Prostate gland (tissue), 2 donors: Measurements from ENCODE around the gene ASGR1. TPM values are rescaled to one million over a fixed set of nuclear protein-coding genes. Genes with fewer than 3 reads are reported as not detected.
A peak's percentile ranks its signal among the peaks of the same experiment; 100 is the strongest.

Experiments
- DNase-seq: peaks from one replicate; pipeline ENCODE4 v3.0.0-alpha.2; 2019; ENCODE audit warnings: low spot score
- H3K27ac ChIP-seq, 2 donors: fragments of 200-600 bp; sonication (generic); 2 replicates each; pipeline ENCODE4 v1.5.1; 2017 to 2019
- H3K27me3 ChIP-seq: fragments of 200-600 bp; sonication (generic); replicated peaks from 2 replicates; pipeline ENCODE4 v1.5.1; 2019; ENCODE audit not compliant: insufficient read depth
- H3K36me3 ChIP-seq, 2 donors: fragments of 200-600 bp; sonication (generic); 1 replicate in 1 of 2; 2 replicates in 1 of 2; pipeline versions ENCODE4 v1.5.1 to v1.8.1; 2017 to 2019
- H3K4me1 ChIP-seq: fragments of 200-600 bp; sonication (generic); replicated peaks from 2 replicates; pipeline ENCODE4 v1.5.1; 2019
- H3K4me3 ChIP-seq, 2 donors: fragments of 200-600 bp; sonication (generic); 2 replicates each; pipeline ENCODE4 v1.5.1; 2017 to 2019
- H3K9me3 ChIP-seq: fragments of 200-600 bp; sonication (generic); 2 replicates; pipeline ENCODE4 v1.5.1; 2017
- POLR2A ChIP-seq: fragments of 450-650 bp; IDR thresholded peaks from one replicate; pipeline ENCODE4 v1.6.1; 2016; ENCODE audit warnings: antibody characterized with exemption, mild to moderate bottlenecking
- POLR2AphosphoS5 ChIP-seq: sonication (generic); formaldehyde crosslinking; IDR thresholded peaks from one replicate; pipeline ENCODE4 v1.6.1; 2017; ENCODE audit warnings: antibody characterized with exemption
- WGBS: methylation state at CpG from one replicate; pipeline ENCODE4 v1.1.5; 2018; 5-methylcytosine and 5-hydroxymethylcytosine counted together
- intact Hi-C: fragments of 100-400 bp; cut with DNase I; formaldehyde crosslinking; loops from one replicate; pipeline ENCODE4 v1.14.2; 2022
- total RNA-seq, 2 donors: library from RNA; depleted of rRNA; stranded (reverse); fragments of >200 nt; gene quantifications; one replicate each; pipeline ENCODE4 v1.1.0, GENCODE V29; 2016
- TF ChIP-seq, protein P1 (sequence below), 4 experiments: fragments of 200-600 bp in 2 of 4; fragments of 450-650 bp in 2 of 4; sonication (generic) in 2 of 4; IDR thresholded peaks; 1 replicate in 3 of 4; 2 replicates in 1 of 4; pipeline ENCODE4 v1.5.1; 2016 to 2019; ENCODE audit warnings: antibody characterized with exemption in 4 of 4, mild to moderate bottlenecking in 2 of 4, moderate library complexity in 2 of 4

The ASGR1 gene
- total RNA-seq, 2 donors from 2014 or later = 0.50 to 9.4 TPM

DNA sequence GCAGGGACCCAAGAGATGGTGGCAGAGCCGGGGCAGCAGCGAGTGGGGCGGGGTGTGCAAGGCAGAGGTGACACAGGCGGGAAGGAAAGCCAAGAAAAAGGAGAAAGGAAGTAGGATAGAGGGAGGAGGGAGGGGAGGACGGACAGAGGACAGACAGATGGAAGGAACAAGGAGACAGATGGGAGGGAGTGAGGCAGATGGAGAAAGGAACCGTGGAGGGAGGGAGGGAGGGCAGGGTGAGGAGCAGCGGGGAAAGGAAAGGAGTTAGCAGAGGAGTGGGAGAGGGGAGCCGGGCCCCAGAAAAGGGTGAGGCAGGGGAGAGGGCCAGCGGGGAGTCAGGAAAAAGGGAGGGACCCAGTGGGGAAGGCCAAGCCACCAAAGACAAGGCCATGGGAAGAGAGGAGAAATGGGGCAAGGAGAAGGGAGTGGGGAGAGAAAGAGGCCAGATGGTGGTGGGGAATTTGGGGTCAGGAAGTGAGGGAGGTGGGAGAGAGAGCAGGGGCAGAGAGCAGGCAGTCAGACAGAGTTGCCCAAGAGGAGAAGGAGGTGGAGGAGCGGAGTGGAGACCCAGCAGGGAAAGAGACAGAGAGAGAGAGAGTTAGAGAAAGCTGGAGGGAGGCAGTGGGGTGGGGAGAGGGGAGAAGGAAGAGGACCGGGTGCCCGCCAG is 13.2 kb upstream of the ASGR1 start:
- TF ChIP-seq, protein P1, sequence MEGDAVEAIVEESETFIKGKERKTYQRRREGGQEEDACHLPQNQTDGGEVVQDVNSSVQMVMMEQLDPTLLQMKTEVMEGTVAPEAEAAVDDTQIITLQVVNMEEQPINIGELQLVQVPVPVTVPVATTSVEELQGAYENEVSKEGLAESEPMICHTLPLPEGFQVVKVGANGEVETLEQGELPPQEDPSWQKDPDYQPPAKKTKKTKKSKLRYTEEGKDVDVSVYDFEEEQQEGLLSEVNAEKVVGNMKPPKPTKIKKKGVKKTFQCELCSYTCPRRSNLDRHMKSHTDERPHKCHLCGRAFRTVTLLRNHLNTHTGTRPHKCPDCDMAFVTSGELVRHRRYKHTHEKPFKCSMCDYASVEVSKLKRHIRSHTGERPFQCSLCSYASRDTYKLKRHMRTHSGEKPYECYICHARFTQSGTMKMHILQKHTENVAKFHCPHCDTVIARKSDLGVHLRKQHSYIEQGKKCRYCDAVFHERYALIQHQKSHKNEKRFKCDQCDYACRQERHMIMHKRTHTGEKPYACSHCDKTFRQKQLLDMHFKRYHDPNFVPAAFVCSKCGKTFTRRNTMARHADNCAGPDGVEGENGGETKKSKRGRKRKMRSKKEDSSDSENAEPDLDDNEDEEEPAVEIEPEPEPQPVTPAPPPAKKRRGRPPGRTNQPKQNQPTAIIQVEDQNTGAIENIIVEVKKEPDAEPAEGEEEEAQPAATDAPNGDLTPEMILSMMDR (IDR thresholded peaks at IDR 0.05) = no peak
- TF ChIP-seq POLR2AphosphoS5 (no peak), POLR2A (no peak)
- 75% methylated on average over 12 of the region's 12 CpGs for WGBS
- no peaks in the 10 kb centered on the region for H3K4me1 ChIP-seq
- H3K27ac ChIP-seq = no peak overlapping the region
- no peaks in the 10 kb centered on the region for H3K9me3 ChIP-seq
- no peak for DNase-seq
- intact Hi-C loops = no loop called here
- peaks cover 0 to 10% of the 10 kb centered on the region in 2 donors for H3K36me3 ChIP-seq
- H3K27me3 ChIP-seq = no peaks in the 10 kb centered on the region
- no peak overlapping the region for H3K4me3 ChIP-seq

DNA sequence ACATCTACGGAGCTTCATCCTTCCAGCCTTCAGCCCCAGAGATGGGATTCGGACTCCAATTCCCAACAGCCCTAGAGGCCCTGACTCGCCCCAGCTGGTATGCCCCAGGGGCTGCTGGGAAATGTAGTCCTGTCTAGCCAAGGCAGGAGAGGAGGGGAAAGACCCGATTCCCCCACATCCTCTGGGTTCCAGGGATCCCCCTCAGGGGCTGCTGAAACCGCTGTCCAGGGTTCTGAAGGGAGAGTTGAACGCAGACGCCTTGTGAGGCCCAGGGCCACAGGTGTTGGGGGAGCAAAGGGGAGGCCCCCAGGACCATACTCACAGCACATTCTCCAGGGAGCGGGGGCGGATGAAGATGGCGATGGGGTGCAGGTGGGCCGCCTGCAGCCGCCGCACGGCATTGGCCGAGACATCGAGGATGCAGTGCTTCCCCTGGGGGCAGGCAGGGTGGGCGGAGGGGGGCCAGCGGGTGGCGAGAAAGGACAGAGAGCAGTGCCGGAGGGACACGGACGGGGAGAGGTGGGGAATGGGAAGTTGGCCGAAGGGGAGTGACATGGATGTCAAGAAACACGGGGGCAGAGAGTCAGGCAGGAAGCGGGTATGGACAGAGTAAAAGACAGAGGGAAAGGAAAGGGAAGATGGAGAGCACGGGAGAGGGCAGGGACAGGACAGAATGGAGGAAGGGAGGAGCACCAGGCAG is 12.6 kb upstream of the ASGR1 start:
- intact Hi-C loops = no loop called here
- Histone ChIP-seq H3K4me3 (no peak overlapping the region), H3K36me3 (peaks cover 0 to 10% of the 10 kb centered on the region in 2 donors), H3K4me1 (no peaks in the 10 kb centered on the region), H3K9me3 (no peaks in the 10 kb centered on the region), H3K27me3 (no peaks in the 10 kb centered on the region), H3K27ac (no peak overlapping the region)
- DNase-seq = no peak
- WGBS = 73% methylated on average over 26 of the region's 26 CpGs
- TF ChIP-seq POLR2A (no peak), POLR2AphosphoS5 (peak; percentile 35)
- TF ChIP-seq, protein P1 (IDR thresholded peaks at IDR 0.05) = no peak

DNA sequence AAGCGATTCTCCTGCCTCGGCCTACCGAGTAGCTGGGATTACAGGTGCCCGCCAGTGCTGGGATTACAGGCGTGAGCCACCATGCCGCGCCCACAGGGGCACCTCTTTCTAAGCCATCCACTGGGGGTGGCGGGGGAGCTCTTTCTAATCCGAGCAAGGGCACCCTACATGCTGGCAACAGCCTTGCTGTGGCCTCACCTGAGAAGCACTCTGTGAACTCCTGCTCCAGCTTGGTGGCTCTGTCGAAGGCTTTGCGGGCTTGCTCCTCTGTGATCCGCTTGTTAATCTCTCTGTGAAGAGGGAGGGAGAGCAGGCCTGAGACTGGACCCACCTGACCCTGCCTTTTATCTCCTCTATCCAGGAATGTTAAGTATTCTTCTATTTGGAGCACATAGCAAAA is 11.9 kb upstream of the ASGR1 start:
- intact Hi-C loops = no loop called here
- Histone ChIP-seq H3K36me3 (peaks cover 0 to 5% of the 10 kb centered on the region in 2 donors), H3K27me3 (no peaks in the 10 kb centered on the region), H3K9me3 (no peaks in the 10 kb centered on the region), H3K27ac (no peak overlapping the region), H3K4me1 (no peaks in the 10 kb centered on the region), H3K4me3 (no peak overlapping the region)
- no peak for TF ChIP-seq POLR2A
- no peak for TF ChIP-seq POLR2AphosphoS5
- TF ChIP-seq, protein P1 (IDR thresholded peaks at IDR 0.05) = no peak
- DNase-seq = no peak
- 88% methylated on average over 12 of the region's 12 CpGs for WGBS

DNA sequence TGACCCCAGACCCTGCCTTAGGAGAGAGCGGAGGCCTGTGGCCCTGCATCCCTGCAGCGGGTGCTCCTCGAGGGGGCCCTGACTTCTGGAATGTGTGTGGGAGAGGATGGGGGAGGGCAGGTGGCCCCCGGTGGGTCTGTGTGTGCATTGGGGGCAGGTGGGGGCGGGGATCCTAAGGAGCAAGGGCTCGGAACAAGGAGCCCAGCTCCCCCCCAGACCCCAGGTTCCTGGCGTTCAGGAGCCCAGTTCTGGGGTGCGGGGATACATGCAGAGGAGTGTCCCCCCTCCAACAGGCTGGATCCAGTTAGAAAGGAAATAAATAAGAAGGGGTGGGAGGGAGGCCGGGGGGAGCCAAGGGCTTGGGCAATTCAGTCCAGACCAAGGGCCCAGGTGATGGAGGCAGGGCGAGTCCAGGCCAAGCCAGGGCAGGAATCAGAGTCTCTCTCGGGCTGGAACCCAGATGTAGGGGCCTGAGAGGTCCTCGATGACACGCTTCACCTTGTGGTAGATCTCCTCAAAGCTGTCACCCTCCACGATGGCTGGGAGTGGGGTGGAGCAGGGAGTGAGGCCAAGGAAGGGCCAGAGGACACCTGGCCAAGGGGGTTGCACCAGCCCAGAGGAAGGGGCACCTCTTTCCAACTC is 11.2 kb upstream of the ASGR1 start:
- WGBS = 89% methylated on average over 14 of the region's 14 CpGs
- Histone ChIP-seq H3K9me3 (no peaks in the 10 kb centered on the region), H3K36me3 (no peaks in the 10 kb centered on the region), H3K27me3 (no peaks in the 10 kb centered on the region), H3K4me3 (no peak overlapping the region), H3K27ac (no peak overlapping the region), H3K4me1 (no peaks in the 10 kb centered on the region)
- no peak for DNase-seq
- intact Hi-C loops = no loop called here
- TF ChIP-seq, protein P1 (IDR thresholded peaks at IDR 0.05) = no peak
- TF ChIP-seq POLR2AphosphoS5 = no peak
- TF ChIP-seq POLR2A = no peak
